Testis (tissue), 2 donors: ENCODE measurements around the gene LILRA1.

Source experiments
- POLR2A ChIP-seq: fragments of 450-650 bp; IDR thresholded peaks from one replicate; pipeline ENCODE4 v1.6.1; 2017; ENCODE audit warnings: antibody characterized with exemption, mild to moderate bottlenecking, moderate library complexity
- TF ChIP-seq, protein P1 (sequence below), 3 experiments: fragments of 450-650 bp in 2 of 3; fragments of 200-600 bp in 1 of 3; sonication (generic) in 1 of 3; IDR thresholded peaks; one replicate each; pipeline ENCODE4 v1.5.1; 2016 to 2019; ENCODE audit warnings: antibody characterized with exemption in 3 of 3, mild to moderate bottlenecking in 2 of 3, moderate library complexity in 1 of 3

- TF ChIP-seq, protein P1, sequence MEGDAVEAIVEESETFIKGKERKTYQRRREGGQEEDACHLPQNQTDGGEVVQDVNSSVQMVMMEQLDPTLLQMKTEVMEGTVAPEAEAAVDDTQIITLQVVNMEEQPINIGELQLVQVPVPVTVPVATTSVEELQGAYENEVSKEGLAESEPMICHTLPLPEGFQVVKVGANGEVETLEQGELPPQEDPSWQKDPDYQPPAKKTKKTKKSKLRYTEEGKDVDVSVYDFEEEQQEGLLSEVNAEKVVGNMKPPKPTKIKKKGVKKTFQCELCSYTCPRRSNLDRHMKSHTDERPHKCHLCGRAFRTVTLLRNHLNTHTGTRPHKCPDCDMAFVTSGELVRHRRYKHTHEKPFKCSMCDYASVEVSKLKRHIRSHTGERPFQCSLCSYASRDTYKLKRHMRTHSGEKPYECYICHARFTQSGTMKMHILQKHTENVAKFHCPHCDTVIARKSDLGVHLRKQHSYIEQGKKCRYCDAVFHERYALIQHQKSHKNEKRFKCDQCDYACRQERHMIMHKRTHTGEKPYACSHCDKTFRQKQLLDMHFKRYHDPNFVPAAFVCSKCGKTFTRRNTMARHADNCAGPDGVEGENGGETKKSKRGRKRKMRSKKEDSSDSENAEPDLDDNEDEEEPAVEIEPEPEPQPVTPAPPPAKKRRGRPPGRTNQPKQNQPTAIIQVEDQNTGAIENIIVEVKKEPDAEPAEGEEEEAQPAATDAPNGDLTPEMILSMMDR (IDR thresholded peaks at IDR 0.05), result no peak
- no peak for TF ChIP-seq POLR2A
Observed at GRCh38 chr19:54614726-54615125, 21.3 kb downstream of the LILRA1 start.
